Calu3 (cell line): ENCODE results near the gene CYB5R2. TPM values are rescaled to one million over a fixed set of nuclear protein-coding genes. Genes with fewer than 3 reads are reported as not detected.

Source experiments
- BruUV-seq: library from RNA; stranded (reverse); fragments of 400-500 nt; replicated peaks from 2 replicates; lab custom pipeline; 2021; lab: Mats Ljungman, UMichigan
- CTCF ChIA-PET: fragments of 300-600 bp; sonication (Branson Sonifier 250); formaldehyde crosslinking; loops from one replicate; lab custom pipeline; 2022; ENCODE audit warnings: antibody characterized with exemption; lab: Charles Lee
- DNase-seq: peaks from one replicate; pipeline ENCODE4 v3.0.0; 2022
- H3K27ac Mint-ChIP-seq: one replicate; pipeline ENCODE4 v1.8.0; 2022; ENCODE audit warnings: mixed read lengths; ENCODE audit not compliant: unreplicated experiment
- H3K27me3 Mint-ChIP-seq: one replicate; pipeline ENCODE4 v1.8.0; 2022; ENCODE audit warnings: mixed read lengths; ENCODE audit not compliant: unreplicated experiment
- H3K36me3 Mint-ChIP-seq: one replicate; pipeline ENCODE4 v1.8.0; 2022; ENCODE audit warnings: mild to moderate bottlenecking, moderate library complexity, mixed read lengths; ENCODE audit not compliant: insufficient read depth, unreplicated experiment
- H3K4me1 Mint-ChIP-seq: one replicate; pipeline ENCODE4 v1.8.0; 2022; ENCODE audit warnings: mild to moderate bottlenecking, low read depth, mixed read lengths; ENCODE audit not compliant: unreplicated experiment
- H3K4me3 Mint-ChIP-seq: one replicate; pipeline ENCODE4 v1.8.0; 2022; ENCODE audit warnings: mild to moderate bottlenecking, low read depth, moderate library complexity, mixed read lengths; ENCODE audit not compliant: unreplicated experiment
- H3K9me3 Mint-ChIP-seq: one replicate; pipeline ENCODE4 v1.8.0; 2022; ENCODE audit warnings: low read depth, mixed read lengths; ENCODE audit not compliant: unreplicated experiment
- intact Hi-C: fragments of 100-400 bp; cut with micrococcal nuclease; formaldehyde crosslinking; loops from one replicate; pipeline ENCODE4 v1.10.0; 2022; ENCODE audit not compliant: unreplicated experiment
- total RNA-seq: library from RNA; stranded (reverse); gene quantifications from 2 replicates; pipeline ENCODE4 v1.2.3, GENCODE V29; 2022
- TF ChIP-seq, protein P1 (sequence below): fragments of 200-600 bp; IDR thresholded peaks from one replicate; pipeline ENCODE4 v1.8.0; 2022; ENCODE audit warnings: antibody characterized with exemption; ENCODE audit not compliant: unreplicated experiment

The CYB5R2 gene
- total RNA-seq, 1 experiment from 2014 or later: 23.0 TPM

DNA sequence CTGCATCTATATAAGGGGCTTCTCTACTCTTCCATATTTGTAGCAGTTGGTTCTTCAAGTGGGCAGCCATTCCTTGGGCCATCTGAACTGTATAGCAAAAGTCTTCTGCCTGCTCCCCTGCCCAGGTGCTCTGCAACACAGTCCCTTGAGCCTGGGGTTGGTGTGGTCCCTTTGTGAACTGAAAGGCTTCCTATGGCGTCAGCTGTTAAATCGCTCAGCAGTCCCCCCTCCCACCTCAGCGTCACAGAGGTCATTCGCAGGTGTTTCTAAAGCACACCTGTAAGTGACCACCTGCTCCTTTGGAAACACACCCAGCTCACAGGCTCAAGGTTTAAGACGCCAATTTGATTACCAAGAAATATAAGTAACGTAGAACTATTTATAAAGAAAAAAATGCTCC lies 37.0 kb downstream of the CYB5R2 start:
- Mint-ChIP-seq H3K4me3 (no peak overlapping the region), H3K27me3 (no peaks in the 10 kb centered on the region), H3K36me3 (peaks cover 12% of the 10 kb centered on the region), H3K27ac (no peak overlapping the region), H3K4me1 (no peaks in the 10 kb centered on the region), H3K9me3 (no peaks in the 10 kb centered on the region)
- TF ChIP-seq, protein P1, sequence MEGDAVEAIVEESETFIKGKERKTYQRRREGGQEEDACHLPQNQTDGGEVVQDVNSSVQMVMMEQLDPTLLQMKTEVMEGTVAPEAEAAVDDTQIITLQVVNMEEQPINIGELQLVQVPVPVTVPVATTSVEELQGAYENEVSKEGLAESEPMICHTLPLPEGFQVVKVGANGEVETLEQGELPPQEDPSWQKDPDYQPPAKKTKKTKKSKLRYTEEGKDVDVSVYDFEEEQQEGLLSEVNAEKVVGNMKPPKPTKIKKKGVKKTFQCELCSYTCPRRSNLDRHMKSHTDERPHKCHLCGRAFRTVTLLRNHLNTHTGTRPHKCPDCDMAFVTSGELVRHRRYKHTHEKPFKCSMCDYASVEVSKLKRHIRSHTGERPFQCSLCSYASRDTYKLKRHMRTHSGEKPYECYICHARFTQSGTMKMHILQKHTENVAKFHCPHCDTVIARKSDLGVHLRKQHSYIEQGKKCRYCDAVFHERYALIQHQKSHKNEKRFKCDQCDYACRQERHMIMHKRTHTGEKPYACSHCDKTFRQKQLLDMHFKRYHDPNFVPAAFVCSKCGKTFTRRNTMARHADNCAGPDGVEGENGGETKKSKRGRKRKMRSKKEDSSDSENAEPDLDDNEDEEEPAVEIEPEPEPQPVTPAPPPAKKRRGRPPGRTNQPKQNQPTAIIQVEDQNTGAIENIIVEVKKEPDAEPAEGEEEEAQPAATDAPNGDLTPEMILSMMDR: no peak
- no TSS peak for BruUV-seq
- CTCF ChIA-PET: no interaction called here
- DNase-seq: no peak
- intact Hi-C loops: no loop called here

DNA sequence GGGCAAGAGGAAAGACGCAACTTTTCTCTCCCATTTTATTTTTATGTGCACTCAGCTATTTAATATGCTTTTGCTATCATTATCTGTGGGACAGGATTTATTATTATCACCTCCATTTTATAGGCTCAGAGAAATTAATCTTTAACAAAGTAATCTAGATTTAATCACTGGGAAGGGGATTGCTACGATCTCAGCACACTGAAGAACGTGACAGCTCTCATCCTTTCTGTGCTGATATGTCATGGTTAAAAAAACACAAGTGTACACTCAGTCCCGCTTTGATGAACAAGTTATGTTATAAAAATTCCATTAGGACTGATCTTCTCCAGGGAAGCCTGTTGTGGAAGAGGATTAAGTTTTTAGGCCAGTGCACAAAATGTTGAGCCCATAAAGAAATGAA lies 37.6 kb downstream of the CYB5R2 start:
- H3K4me3 Mint-ChIP-seq: no peak overlapping the region
- no peaks in the 10 kb centered on the region for H3K27me3 Mint-ChIP-seq
- CTCF ChIA-PET: no interaction called here
- H3K9me3 Mint-ChIP-seq: no peaks in the 10 kb centered on the region
- BruUV-seq: no TSS peak
- H3K27ac Mint-ChIP-seq: no peak overlapping the region
- intact Hi-C loops: no loop called here
- no peak for DNase-seq
- H3K4me1 Mint-ChIP-seq: no peaks in the 10 kb centered on the region
- TF ChIP-seq, protein P1: no peak
- peaks cover 12% of the 10 kb centered on the region for H3K36me3 Mint-ChIP-seq

DNA sequence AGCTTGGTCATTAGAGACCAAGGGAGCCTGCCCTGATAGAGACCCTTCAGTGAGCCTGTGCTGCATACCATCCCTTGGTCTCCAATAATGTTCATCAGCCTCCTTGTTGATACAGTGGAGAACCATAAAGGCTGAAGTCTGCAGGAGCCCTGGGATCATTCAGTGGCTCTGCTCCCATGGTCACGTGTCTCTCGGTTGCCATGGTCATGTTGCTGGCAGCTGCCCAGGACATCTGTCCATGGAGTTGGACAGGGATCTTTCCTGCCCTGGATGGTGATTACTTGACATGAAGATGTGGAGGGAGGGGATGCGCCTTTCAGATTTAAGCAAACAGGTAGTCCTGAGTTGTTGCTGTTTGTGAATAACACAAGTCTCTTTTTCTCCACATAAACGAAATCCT lies 38.2 kb downstream of the CYB5R2 start:
- Mint-ChIP-seq H3K4me3 (no peak overlapping the region), H3K27ac (no peak overlapping the region), H3K36me3 (peaks cover 12% of the 10 kb centered on the region), H3K4me1 (no peaks in the 10 kb centered on the region), H3K9me3 (no peaks in the 10 kb centered on the region), H3K27me3 (no peaks in the 10 kb centered on the region)
- TF ChIP-seq, protein P1: no peak
- CTCF ChIA-PET: no interaction called here
- BruUV-seq: no TSS peak
- intact Hi-C loops: no loop called here
- no peak for DNase-seq

DNA sequence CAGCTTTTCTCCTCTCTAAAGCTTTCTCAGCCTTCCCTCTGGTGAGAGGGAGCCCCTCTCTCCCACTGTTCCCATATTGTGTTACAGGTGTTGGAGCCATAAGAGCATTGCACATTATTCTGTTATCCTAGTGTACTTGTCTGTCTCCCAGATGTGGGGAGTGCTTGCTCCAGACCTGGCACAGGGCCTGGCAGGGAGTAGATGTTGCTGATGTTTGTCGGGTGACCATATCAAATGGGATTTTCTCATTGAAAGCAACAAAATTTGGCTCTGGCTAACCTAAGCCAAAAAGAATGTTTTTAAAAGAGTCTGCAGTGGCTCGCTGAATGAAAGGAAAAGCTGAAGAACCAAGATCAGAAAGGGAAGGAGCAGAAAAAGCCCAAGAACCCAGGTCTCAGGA lies 41.1 kb downstream of the CYB5R2 start:
- H3K4me3 Mint-ChIP-seq: no peak overlapping the region
- CTCF ChIA-PET: no interaction called here
- no peaks in the 10 kb centered on the region for H3K9me3 Mint-ChIP-seq
- TF ChIP-seq, protein P1: no peak
- H3K27me3 Mint-ChIP-seq: no peaks in the 10 kb centered on the region
- peaks cover 5% of the 10 kb centered on the region for H3K36me3 Mint-ChIP-seq
- H3K27ac Mint-ChIP-seq: no peak overlapping the region
- DNase-seq: no peak
- BruUV-seq: no TSS peak
- intact Hi-C loops: no loop called here
- H3K4me1 Mint-ChIP-seq: no peaks in the 10 kb centered on the region

DNA sequence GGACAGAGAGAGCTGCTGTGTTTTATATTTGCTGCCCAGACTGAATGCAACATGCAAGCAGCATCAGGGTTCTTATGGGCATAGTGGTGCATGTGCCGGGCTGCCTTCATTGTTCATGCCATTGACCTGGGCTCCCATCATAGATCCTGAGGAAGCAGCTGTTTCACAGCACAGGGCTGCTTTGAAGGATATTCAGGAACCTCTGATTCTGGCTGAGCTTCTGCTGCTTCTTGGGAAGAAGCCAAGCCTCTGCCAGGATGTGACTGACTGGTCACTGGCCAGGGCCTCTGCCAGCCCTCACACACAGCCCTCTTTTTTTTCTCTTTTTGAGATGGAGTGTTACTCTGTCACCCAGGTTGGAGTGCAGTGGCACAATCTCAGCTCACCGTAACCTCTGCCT lies 43.3 kb downstream of the CYB5R2 start:
- intact Hi-C loops: no loop called here
- Mint-ChIP-seq H3K4me3 (no peak overlapping the region), H3K9me3 (no peaks in the 10 kb centered on the region), H3K27ac (no peak overlapping the region), H3K36me3 (peaks cover 5% of the 10 kb centered on the region), H3K27me3 (no peaks in the 10 kb centered on the region), H3K4me1 (no peaks in the 10 kb centered on the region)
- TF ChIP-seq, protein P1: no peak
- BruUV-seq: no TSS peak
- no peak for DNase-seq
- CTCF ChIA-PET: no interaction called here
